ENCODE results near the gene KAZALD1.

GRCh38 chr10:101018600-101019439 is 43.0 kb upstream of the KAZALD1 start:
- peak in 2 of 3 donors; percentile 47 to 59 for TF ChIP-seq CTCF (IDR thresholded peaks at IDR 0.05)
- TF ChIP-seq POLR2AphosphoS5 (IDR thresholded peaks at IDR 0.05) = no peak
